Measurements from ENCODE around the gene KDM6A. TPM values are rescaled to one million over a fixed set of nuclear protein-coding genes. Genes with fewer than 3 reads are reported as not detected.

KDM6A gene
- total RNA-seq, 6 experiments from 2014 or later = 7.1 to 20.9 (median 15.7) TPM

GRCh38 chrX:45154033-45154360 lies 281.0 kb downstream of the KDM6A start:
- H3K4me1 ChIP-seq = no peaks in the 10 kb centered on the region
- H3K27ac ChIP-seq = no peak overlapping the region
- intact Hi-C loops (cut with DNase I) = no loop called here
- ATAC-seq = no peak
- TF ChIP-seq CTCF (IDR thresholded peaks at IDR 0.05) (no peak), POLR2A (IDR thresholded peaks at IDR 0.05) (no peak)
- DNase-seq = no peak
- H3K9me3 ChIP-seq = no peaks in the 10 kb centered on the region
- no peaks in the 10 kb centered on the region for H3K36me3 ChIP-seq
- WGBS (ENCODE audit: insufficient coverage, low coverage, low lambda C conversion rate, missing lambda C conversion rate) = 89% methylated on average over 2 of the region's 4 CpGs
- H3K27me3 ChIP-seq = no peaks in the 10 kb centered on the region
- H3K4me3 ChIP-seq = no peak overlapping the region

DNA sequence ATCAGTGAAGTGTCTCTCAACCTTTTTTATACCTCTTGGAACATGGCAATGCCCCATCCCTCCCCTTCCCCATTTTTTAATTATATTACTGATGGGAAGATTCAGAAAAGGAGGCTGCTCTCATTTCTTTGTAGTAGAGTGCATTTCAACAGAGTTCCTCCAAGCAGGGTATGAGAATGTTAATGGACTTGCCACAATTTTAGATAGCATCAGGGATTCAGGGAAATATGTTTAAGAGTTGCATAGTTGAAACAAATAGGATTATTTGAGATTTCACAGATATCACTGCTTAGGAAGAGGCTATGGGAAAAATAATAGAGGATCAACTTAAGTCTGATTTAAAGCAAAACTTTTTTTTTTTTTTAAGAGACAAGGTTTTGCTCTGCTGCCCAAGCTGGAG lies 281.5 kb downstream of the KDM6A start:
- Histone ChIP-seq H3K4me3 (no peak overlapping the region), H3K27me3 (no peaks in the 10 kb centered on the region), H3K36me3 (no peaks in the 10 kb centered on the region), H3K27ac (no peak overlapping the region), H3K9me3 (no peaks in the 10 kb centered on the region), H3K4me1 (no peaks in the 10 kb centered on the region)
- ATAC-seq = no peak
- TF ChIP-seq POLR2A (IDR thresholded peaks at IDR 0.05) = no peak
- TF ChIP-seq CTCF (IDR thresholded peaks at IDR 0.05) = no peak
- no peak for DNase-seq
- intact Hi-C loops (cut with DNase I) = no loop called here

GRCh38 chrX:45157647-45158046 lies 284.7 kb downstream of the KDM6A start:
- TF ChIP-seq CTCF (IDR thresholded peaks at IDR 0.05) (no peak), POLR2A (IDR thresholded peaks at IDR 0.05) (no peak)
- peak in 1 of 4 donors; percentile 12 for ATAC-seq

More at GRCh38 chrX:45157647-45158046, 284.7 kb downstream of the KDM6A start:
- no peak overlapping the region for H3K4me3 ChIP-seq
- 86% methylated on average over 19 of the region's 22 CpGs for WGBS (ENCODE audit: insufficient coverage, low coverage, low lambda C conversion rate, missing lambda C conversion rate)
- H3K27ac ChIP-seq = no peak overlapping the region
- H3K9me3 ChIP-seq = no peaks in the 10 kb centered on the region
- no peaks in the 10 kb centered on the region for H3K36me3 ChIP-seq
- DNase-seq = no peak
- intact Hi-C loops (cut with DNase I) = no loop called here
- H3K4me1 ChIP-seq = no peaks in the 10 kb centered on the region
- no peaks in the 10 kb centered on the region for H3K27me3 ChIP-seq

Other genes starting within 250 kb of the KDM6A start
- gene DUSP21, start 29.2 kb upstream of the KDM6A start, total RNA-seq = not detected

Data from right lobe of liver (tissue), 6 donors.